Measurements from ENCODE around the gene NTSR1.

- TF ChIP-seq POLR2AphosphoS5 (IDR thresholded peaks at IDR 0.05; ENCODE audit: low read depth, low read length) (no peak), EP300 (IDR thresholded peaks at IDR 0.05; ENCODE audit: low read depth in 2 of 2, low read length in 2 of 2) (no peak), EP300 (CRISPR knock-in tag; IDR thresholded peaks at IDR 0.05; ENCODE audit: borderline replicate concordance) (no peak), PCBP2 (optimal IDR thresholded peaks at IDR 0.05; ENCODE audit: low read depth, low read length, poor library complexity, severe bottlenecking) (no peak), CTCF (CRISPR knock-in tag; IDR thresholded peaks at IDR 0.05) (no peak), ZNF589 (CRISPR knock-in tag; conservative IDR thresholded peaks at IDR 0.05) (no peak), NCOR1 (IDR thresholded peaks at IDR 0.05; ENCODE audit: borderline replicate concordance, low read length) (no peak), ESRRA (CRISPR knock-in tag; IDR thresholded peaks at IDR 0.05; ENCODE audit: low read depth) (no peak), ZNF574 (CRISPR knock-in tag; IDR thresholded peaks at IDR 0.05) (no peak)
Observed at GRCh38 chr20:62772619-62772989, 64.0 kb downstream of the NTSR1 start.
